ENCODE data around the gene C6orf58. TPM values are rescaled to one million over a fixed set of nuclear protein-coding genes. Genes with fewer than 3 reads are reported as not detected.

C6orf58 gene
- total and polyA plus RNA-seq, 7 donors: not detected

- no peak overlapping the region for H3K27ac ChIP-seq
- no peak for ATAC-seq
Measured at GRCh38 chr6:127630800-127631199, 53.8 kb downstream of the C6orf58 start.

GRCh38 chr6:127634178-127634577 lies 57.2 kb downstream of the C6orf58 start:
- DNase-seq (no peak), ATAC-seq (no peak)
- Histone ChIP-seq H3K4me1 (no peaks in the 10 kb centered on the region), H3K27me3 (ENCODE audit: insufficient read depth in 3 of 3, low read length in 2 of 3) (no peaks in the 10 kb centered on the region), H3K36me3 (ENCODE audit: insufficient read depth in 1 of 2, low read depth in 1 of 2) (no peaks in the 10 kb centered on the region), H3K9me3 (no peaks in the 10 kb centered on the region), H3K27ac (no peak overlapping the region), H3K4me3 (no peak overlapping the region)
- intact Hi-C loops (cut with DNase I): no loop called here
- no peak for TF ChIP-seq CTCF (IDR thresholded peaks at IDR 0.05)

More at GRCh38 chr6:127630800-127631199, 53.8 kb downstream of the C6orf58 start:
- H3K9me3 ChIP-seq: no peaks in the 10 kb centered on the region
- TF ChIP-seq CTCF (IDR thresholded peaks at IDR 0.05): no peak
- 72 to 88% (median 80%) methylated on average over 1 of the region's 1 CpG for WGBS, 3 donors
- no peak overlapping the region for H3K4me3 ChIP-seq
- H3K27me3 ChIP-seq (ENCODE audit: insufficient read depth in 3 of 3, low read length in 2 of 3): no peaks in the 10 kb centered on the region
- no peak for DNase-seq
- no peaks in the 10 kb centered on the region for H3K4me1 ChIP-seq
- H3K36me3 ChIP-seq (ENCODE audit: insufficient read depth in 1 of 2, low read depth in 1 of 2): no peaks in the 10 kb centered on the region
- intact Hi-C loops (cut with DNase I): no loop called here

GRCh38 chr6:127635091-127635490 lies 58.1 kb downstream of the C6orf58 start:
- intact Hi-C loops (cut with DNase I): loop anchor here in 1 of 2 donors (5.0 kb wide), 1 partner anchor 168 kb away; no protein-coding TSS in a partner anchor

GRCh38 chr6:127637830-127638409 lies 60.9 kb downstream of the C6orf58 start:
- H3K36me3 ChIP-seq (ENCODE audit: insufficient read depth in 1 of 2, low read depth in 1 of 2): no peaks in the 10 kb centered on the region

More at GRCh38 chr6:127635091-127635490, 58.1 kb downstream of the C6orf58 start:
- no peak overlapping the region for H3K4me3 ChIP-seq
- 75 to 85% (median 79%) methylated on average over 4 of the region's 4 CpGs for WGBS, 3 donors
- no peaks in the 10 kb centered on the region for H3K27me3 ChIP-seq (ENCODE audit: insufficient read depth in 3 of 3, low read length in 2 of 3)
- H3K9me3 ChIP-seq: no peaks in the 10 kb centered on the region
- no peak overlapping the region for H3K27ac ChIP-seq
- no peaks in the 10 kb centered on the region for H3K4me1 ChIP-seq
- DNase-seq (no peak), ATAC-seq (no peak)
- no peak for TF ChIP-seq CTCF (IDR thresholded peaks at IDR 0.05)
- no peaks in the 10 kb centered on the region for H3K36me3 ChIP-seq (ENCODE audit: insufficient read depth in 1 of 2, low read depth in 1 of 2)

More at GRCh38 chr6:127637830-127638409, 60.9 kb downstream of the C6orf58 start:
- ATAC-seq: no peak
- TF ChIP-seq CTCF (IDR thresholded peaks at IDR 0.05): no peak
- Histone ChIP-seq H3K4me1 (no peaks in the 10 kb centered on the region), H3K4me3 (no peak overlapping the region), H3K27ac (no peak overlapping the region), H3K27me3 (ENCODE audit: insufficient read depth in 3 of 3, low read length in 2 of 3) (no peaks in the 10 kb centered on the region), H3K9me3 (no peaks in the 10 kb centered on the region)
- no peak for DNase-seq
- WGBS, 3 donors: 63 to 67% (median 64%) methylated on average over 5 of the region's 5 CpGs
- intact Hi-C loops (cut with DNase I): loop anchor here in 1 of 2 donors (5.0 kb wide), 1 partner anchor 171 kb away; no protein-coding TSS in a partner anchor

Other genes with a start within 250 kb of the C6orf58 start
- 10 to 100 TPM; 29.9 to 36.9 (median 33.5) TPM for gene ECHDC1, start 233.6 kb upstream of the C6orf58 start, total RNA-seq
- 10 to 100 TPM; 31.2 to 70.6 (median 48.4) TPM for gene ECHDC1, start 233.6 kb upstream of the C6orf58 start, polyA plus RNA-seq
- 10 to 100 TPM; 10.4 to 31.5 (median 14.7) TPM for gene KIAA0408, start 117.8 kb upstream of the C6orf58 start, total RNA-seq
- 10 to 100 TPM in 2 of 3 donors, 1 to 10 TPM in 1; 4.4 to 48.0 (median 24.6) TPM for gene KIAA0408, start 117.8 kb upstream of the C6orf58 start, polyA plus RNA-seq